ENCODE data around the gene OLFM4. TPM values are rescaled to one million over a fixed set of nuclear protein-coding genes. Genes with fewer than 3 reads are reported as not detected.

OLFM4 gene
- total RNA-seq, 1 donor from 2014 or later: 3.1 TPM

DNA sequence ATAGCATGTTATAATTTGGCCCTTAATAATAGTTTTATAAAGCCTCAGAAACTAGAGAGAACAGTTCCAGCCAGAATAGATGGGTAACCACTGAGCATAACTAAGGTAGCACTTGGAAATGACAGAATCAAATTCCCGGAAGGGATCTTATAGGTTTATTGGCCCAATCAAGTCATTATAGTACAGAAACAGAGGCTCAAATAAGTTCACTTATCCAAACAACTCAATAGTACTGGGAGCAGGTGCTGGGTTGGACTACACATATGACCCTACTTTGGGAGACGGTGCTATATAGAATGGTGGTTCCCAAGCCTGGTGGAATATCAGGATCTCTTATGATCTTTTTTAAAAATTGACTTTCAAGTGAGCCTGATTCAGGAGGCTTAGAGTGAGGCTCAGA is 32.7 kb upstream of the OLFM4 start:
- Histone ChIP-seq H3K9me3 (ENCODE audit: control insufficient read depth in 3 of 3, low read length in 3 of 3) (no peaks in the 10 kb centered on the region), H3K27me3 (ENCODE audit: control insufficient read depth in 3 of 3, insufficient read depth in 3 of 3, low read length in 3 of 3) (no peaks in the 10 kb centered on the region), H3K36me3 (ENCODE audit: control insufficient read depth in 3 of 3, insufficient read depth in 3 of 3, low read length in 3 of 3) (no peaks in the 10 kb centered on the region), H3K4me1 (ENCODE audit: control insufficient read depth in 3 of 3, insufficient read depth in 3 of 3, low read length in 3 of 3) (peaks cover 0 to 3% (median 0%) of the 10 kb centered on the region in 3 donors), H3K4me3 (ENCODE audit: low read length in 3 of 3) (no peak overlapping the region), H3K27ac (ENCODE audit: low read depth, low read length) (no peak overlapping the region), H3K9ac (ENCODE audit: low read depth in 1 of 3, low read length in 3 of 3) (no peak overlapping the region)

DNA sequence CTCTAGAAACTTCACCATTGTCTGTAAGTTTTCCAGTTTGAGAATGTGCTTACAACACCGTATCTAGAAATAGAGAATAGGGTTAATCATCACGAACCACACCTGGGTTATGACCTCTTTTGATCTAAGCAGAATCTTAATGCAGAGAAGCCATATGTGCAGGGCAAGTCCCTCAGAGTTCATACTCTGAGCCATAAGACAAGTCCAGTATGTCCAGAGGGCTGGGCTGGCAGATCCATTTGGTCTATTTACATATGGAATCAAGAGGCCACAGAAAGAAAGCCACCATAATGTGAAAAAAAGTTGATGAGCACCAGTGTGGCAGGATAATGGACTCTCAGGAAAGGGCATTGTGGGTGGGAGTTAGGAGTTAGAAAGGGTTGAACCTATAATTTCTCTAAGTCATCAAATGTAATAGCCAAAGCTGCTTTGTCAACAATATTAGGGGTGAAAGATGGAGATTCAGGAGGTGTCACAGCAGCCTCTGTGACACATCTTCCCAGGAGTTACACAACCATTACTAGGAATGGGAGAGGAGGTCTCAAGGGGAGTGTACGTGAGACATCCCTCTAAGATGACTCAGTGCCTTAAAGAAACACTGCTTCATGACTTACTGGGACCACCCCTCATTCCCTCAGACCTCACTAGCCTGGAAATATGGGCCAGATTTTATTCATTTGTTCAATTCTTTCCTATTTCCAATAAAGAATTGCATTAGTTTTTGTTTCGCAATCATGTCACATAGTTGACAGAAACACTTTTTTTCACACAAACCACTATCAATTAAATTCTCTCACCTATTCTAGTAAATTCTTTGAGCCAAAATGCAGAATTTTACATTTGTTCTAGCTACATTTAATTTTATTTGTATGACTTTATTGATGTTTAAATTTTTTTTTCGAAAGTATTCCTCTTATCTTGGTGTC is 30.4 kb upstream of the OLFM4 start:
- no peak overlapping the region for H3K27ac ChIP-seq (ENCODE audit: low read depth, low read length)
- no peaks in the 10 kb centered on the region for H3K27me3 ChIP-seq (ENCODE audit: control insufficient read depth in 3 of 3, insufficient read depth in 3 of 3, low read length in 3 of 3)
- peaks cover 0 to 3% (median 0%) of the 10 kb centered on the region in 3 donors for H3K4me1 ChIP-seq (ENCODE audit: control insufficient read depth in 3 of 3, insufficient read depth in 3 of 3, low read length in 3 of 3)
- H3K36me3 ChIP-seq (ENCODE audit: control insufficient read depth in 3 of 3, insufficient read depth in 3 of 3, low read length in 3 of 3): no peaks in the 10 kb centered on the region
- H3K9me3 ChIP-seq (ENCODE audit: control insufficient read depth in 3 of 3, low read length in 3 of 3): no peaks in the 10 kb centered on the region
- no peak overlapping the region for H3K4me3 ChIP-seq (ENCODE audit: low read length in 3 of 3)
- no peak overlapping the region for H3K9ac ChIP-seq (ENCODE audit: low read depth in 1 of 3, low read length in 3 of 3)

DNA sequence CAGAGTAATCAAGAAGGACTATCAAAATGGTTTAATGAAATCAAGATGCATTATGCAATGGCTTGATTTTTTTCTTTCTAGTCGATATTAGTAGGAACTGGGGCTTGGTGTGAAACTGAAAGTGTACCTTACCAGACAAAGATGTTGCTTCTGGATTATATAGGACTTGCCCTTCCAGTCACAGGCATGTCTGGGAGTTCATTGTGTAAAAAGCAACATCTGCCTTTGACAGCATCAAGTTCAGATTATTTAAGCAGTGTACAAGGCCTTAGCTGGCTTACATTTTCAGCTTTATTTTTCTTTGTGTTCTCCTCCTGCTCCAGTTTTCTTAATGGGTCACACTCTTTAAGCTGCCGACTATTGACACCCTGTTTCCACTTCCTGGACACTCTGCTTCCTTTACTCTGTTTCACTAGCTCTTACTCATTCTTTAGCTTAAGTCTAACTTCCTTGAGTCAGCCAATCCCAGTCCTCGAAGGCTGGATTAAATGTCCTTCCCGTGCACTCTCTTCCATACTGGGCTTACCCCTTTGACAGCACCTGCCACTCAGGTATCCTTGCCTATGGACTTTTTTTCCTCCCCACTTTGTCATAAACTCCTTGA is 29.4 kb upstream of the OLFM4 start:
- no peaks in the 10 kb centered on the region for H3K27me3 ChIP-seq (ENCODE audit: control insufficient read depth in 3 of 3, insufficient read depth in 3 of 3, low read length in 3 of 3)
- H3K4me3 ChIP-seq (ENCODE audit: low read length in 3 of 3): no peak overlapping the region
- H3K27ac ChIP-seq (ENCODE audit: low read depth, low read length): no peak overlapping the region
- no peaks in the 10 kb centered on the region for H3K36me3 ChIP-seq (ENCODE audit: control insufficient read depth in 3 of 3, insufficient read depth in 3 of 3, low read length in 3 of 3)
- peaks cover 0 to 3% (median 0%) of the 10 kb centered on the region in 3 donors for H3K4me1 ChIP-seq (ENCODE audit: control insufficient read depth in 3 of 3, insufficient read depth in 3 of 3, low read length in 3 of 3)
- H3K9ac ChIP-seq (ENCODE audit: low read depth in 1 of 3, low read length in 3 of 3): no peak overlapping the region
- H3K9me3 ChIP-seq (ENCODE audit: control insufficient read depth in 3 of 3, low read length in 3 of 3): no peaks in the 10 kb centered on the region

DNA sequence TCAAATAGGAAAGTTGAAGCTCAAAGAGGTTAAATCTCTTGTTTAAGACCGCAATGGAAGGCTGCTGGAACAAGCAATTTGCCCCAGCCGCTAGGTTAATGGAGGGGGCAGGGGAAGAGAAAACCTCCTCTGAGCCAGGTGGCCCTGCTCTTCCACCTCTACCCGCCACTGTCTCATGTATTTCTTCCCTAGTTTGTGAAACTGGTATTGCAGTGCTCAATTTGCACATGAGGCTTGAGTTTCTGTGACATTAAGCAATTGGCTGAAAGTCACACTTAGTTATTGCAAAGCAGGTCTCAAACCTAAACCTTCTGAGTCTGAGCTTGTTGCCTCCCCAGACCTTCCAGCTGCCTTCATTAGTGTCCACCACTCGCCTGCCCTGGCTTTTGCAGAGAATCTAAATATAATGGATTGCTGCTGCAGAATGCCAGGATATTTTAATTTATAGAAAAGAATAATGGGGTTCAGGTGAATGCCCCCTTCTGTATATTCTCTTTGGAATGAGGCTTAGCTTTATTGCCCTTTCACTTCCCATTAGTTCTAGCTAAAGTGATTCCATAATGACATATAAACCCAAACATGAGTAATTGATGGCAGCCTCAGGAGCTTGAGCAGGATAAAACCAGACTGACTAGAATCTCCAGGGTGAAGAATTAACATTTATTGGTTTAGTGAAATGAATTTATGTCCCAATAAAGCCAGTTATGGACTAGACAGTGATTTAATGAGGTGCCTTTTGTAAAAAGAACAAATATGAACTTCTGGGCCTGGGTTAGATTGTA is 27.0 kb upstream of the OLFM4 start:
- no peak overlapping the region for H3K4me3 ChIP-seq (ENCODE audit: low read length in 3 of 3)
- no peaks in the 10 kb centered on the region for H3K27me3 ChIP-seq (ENCODE audit: control insufficient read depth in 3 of 3, insufficient read depth in 3 of 3, low read length in 3 of 3)
- no peaks in the 10 kb centered on the region for H3K4me1 ChIP-seq (ENCODE audit: control insufficient read depth in 3 of 3, insufficient read depth in 3 of 3, low read length in 3 of 3)
- no peaks in the 10 kb centered on the region for H3K36me3 ChIP-seq (ENCODE audit: control insufficient read depth in 3 of 3, insufficient read depth in 3 of 3, low read length in 3 of 3)
- no peaks in the 10 kb centered on the region for H3K9me3 ChIP-seq (ENCODE audit: control insufficient read depth in 3 of 3, low read length in 3 of 3)
- no peak overlapping the region for H3K27ac ChIP-seq (ENCODE audit: low read depth, low read length)
- H3K9ac ChIP-seq (ENCODE audit: low read depth in 1 of 3, low read length in 3 of 3): no peak overlapping the region

DNA sequence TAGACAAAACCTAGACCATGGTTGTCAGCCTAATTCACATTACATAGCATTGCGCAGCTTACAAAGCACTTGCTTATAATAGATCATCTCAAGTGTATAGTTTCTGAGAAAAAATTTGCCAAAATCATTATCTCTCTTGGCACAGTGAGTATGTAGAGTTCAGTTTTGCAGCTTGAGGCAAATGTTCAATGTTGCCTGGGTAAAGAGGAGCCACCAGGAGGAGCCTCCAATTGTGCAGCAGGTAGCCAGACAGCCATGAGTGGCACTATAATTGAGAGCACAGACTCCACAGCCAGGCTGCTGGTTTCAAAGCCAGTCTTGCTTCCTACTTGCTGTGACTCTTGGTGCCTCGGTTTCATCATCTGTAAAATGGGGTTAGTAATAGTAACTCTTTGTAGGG is 24.0 kb upstream of the OLFM4 start:
- H3K36me3 ChIP-seq (ENCODE audit: control insufficient read depth in 3 of 3, insufficient read depth in 3 of 3, low read length in 3 of 3): no peaks in the 10 kb centered on the region
- no peak overlapping the region for H3K9ac ChIP-seq (ENCODE audit: low read depth in 1 of 3, low read length in 3 of 3)
- H3K9me3 ChIP-seq (ENCODE audit: control insufficient read depth in 3 of 3, low read length in 3 of 3): no peaks in the 10 kb centered on the region
- H3K4me1 ChIP-seq (ENCODE audit: control insufficient read depth in 3 of 3, insufficient read depth in 3 of 3, low read length in 3 of 3): no peaks in the 10 kb centered on the region
- no peak overlapping the region for H3K4me3 ChIP-seq (ENCODE audit: low read length in 3 of 3)
- no peaks in the 10 kb centered on the region for H3K27me3 ChIP-seq (ENCODE audit: control insufficient read depth in 3 of 3, insufficient read depth in 3 of 3, low read length in 3 of 3)
- no peak overlapping the region for H3K27ac ChIP-seq (ENCODE audit: low read depth, low read length)

DNA sequence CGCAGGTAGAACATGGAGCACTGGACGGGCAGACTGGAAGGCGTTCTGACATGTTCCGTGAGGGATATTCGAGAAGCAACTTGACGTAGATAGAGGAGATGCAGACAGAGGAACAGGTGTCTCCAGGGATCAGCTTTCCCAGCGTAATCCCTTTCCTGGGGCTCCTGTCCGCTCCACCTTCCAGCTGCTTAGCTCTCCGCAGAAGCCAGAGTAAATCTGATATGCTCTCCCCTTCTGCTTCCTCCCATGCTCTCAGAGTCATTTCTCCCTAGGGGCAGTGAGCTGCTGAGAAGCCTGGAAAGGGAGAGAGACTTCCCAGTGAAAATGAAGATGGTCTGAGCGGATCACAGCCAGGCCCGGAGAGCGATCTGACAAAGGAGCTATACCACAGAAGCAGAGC is 23.0 kb upstream of the OLFM4 start:
- Histone ChIP-seq H3K9ac (ENCODE audit: low read depth in 1 of 3, low read length in 3 of 3) (no peak overlapping the region), H3K27ac (ENCODE audit: low read depth, low read length) (no peak overlapping the region), H3K9me3 (ENCODE audit: control insufficient read depth in 3 of 3, low read length in 3 of 3) (no peaks in the 10 kb centered on the region), H3K4me1 (ENCODE audit: control insufficient read depth in 3 of 3, insufficient read depth in 3 of 3, low read length in 3 of 3) (no peaks in the 10 kb centered on the region), H3K4me3 (ENCODE audit: low read length in 3 of 3) (no peak overlapping the region), H3K36me3 (ENCODE audit: control insufficient read depth in 3 of 3, insufficient read depth in 3 of 3, low read length in 3 of 3) (no peaks in the 10 kb centered on the region), H3K27me3 (ENCODE audit: control insufficient read depth in 3 of 3, insufficient read depth in 3 of 3, low read length in 3 of 3) (no peaks in the 10 kb centered on the region)

DNA sequence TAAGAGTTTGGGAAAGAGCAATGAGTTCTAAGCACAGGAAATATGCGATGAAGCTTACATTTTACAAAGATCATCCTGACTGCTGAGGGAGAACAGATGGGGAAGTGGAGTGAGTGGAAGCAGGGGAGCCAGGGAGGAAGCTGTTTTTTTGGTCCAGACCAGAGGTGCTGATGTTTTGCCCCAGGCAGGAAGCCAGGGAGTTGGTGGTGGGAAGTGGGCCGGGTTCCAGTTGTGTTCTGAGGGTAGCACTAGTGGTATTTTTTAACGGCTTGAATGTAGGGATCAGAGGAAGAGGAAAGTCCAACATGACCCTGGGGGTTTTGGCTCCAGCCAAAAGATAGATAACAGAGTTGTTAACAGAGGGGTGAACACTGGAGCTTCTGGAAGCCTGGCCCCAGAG is 20.7 kb upstream of the OLFM4 start:
- Histone ChIP-seq H3K27me3 (ENCODE audit: control insufficient read depth in 3 of 3, insufficient read depth in 3 of 3, low read length in 3 of 3) (no peaks in the 10 kb centered on the region), H3K9ac (ENCODE audit: low read depth in 1 of 3, low read length in 3 of 3) (no peak overlapping the region), H3K4me3 (ENCODE audit: low read length in 3 of 3) (no peak overlapping the region), H3K9me3 (ENCODE audit: control insufficient read depth in 3 of 3, low read length in 3 of 3) (no peaks in the 10 kb centered on the region), H3K4me1 (ENCODE audit: control insufficient read depth in 3 of 3, insufficient read depth in 3 of 3, low read length in 3 of 3) (no peaks in the 10 kb centered on the region), H3K36me3 (ENCODE audit: control insufficient read depth in 3 of 3, insufficient read depth in 3 of 3, low read length in 3 of 3) (no peaks in the 10 kb centered on the region), H3K27ac (ENCODE audit: low read depth, low read length) (no peak overlapping the region)

DNA sequence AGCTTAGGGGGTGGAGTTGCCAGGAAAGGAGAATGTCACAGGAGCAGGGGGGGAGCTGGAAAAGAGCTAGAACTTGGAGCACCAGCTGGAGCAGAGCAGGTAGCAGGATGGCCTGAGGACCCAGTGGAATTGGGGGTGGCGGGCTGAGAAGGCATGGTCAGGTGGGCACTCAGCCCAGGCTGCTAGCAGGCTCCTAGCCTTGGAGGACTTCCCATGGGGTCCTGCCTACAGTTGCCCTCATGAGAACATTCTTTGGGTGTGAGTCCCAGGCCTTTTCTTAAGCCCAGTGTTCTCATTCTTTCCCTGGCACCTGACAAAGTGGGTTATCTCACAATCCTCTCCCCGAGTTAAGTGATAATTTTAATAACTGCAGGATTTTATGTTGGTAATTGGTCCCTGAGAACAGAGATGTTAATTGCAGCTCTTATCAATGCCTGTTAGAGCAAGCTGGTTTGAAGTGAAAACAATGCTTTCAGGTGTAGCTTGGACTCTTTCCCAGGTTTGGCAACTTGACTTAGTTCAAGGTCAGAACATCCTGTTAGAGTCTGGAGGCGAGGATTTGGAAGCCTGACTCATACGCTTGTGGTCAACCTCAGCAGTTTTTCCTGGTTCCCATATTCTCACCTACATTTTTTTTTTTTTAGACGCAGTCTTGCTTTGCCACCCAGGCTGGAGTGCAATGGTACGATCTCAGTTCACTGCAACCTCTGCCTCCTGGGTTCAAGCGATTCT is 18.1 kb upstream of the OLFM4 start:
- H3K9me3 ChIP-seq (ENCODE audit: control insufficient read depth in 3 of 3, low read length in 3 of 3): no peaks in the 10 kb centered on the region
- H3K9ac ChIP-seq (ENCODE audit: low read depth in 1 of 3, low read length in 3 of 3): no peak overlapping the region
- H3K27me3 ChIP-seq (ENCODE audit: control insufficient read depth in 3 of 3, insufficient read depth in 3 of 3, low read length in 3 of 3): no peaks in the 10 kb centered on the region
- no peak overlapping the region for H3K4me3 ChIP-seq (ENCODE audit: low read length in 3 of 3)
- H3K36me3 ChIP-seq (ENCODE audit: control insufficient read depth in 3 of 3, insufficient read depth in 3 of 3, low read length in 3 of 3): no peaks in the 10 kb centered on the region
- no peaks in the 10 kb centered on the region for H3K4me1 ChIP-seq (ENCODE audit: control insufficient read depth in 3 of 3, insufficient read depth in 3 of 3, low read length in 3 of 3)
- no peak overlapping the region for H3K27ac ChIP-seq (ENCODE audit: low read depth, low read length)

DNA sequence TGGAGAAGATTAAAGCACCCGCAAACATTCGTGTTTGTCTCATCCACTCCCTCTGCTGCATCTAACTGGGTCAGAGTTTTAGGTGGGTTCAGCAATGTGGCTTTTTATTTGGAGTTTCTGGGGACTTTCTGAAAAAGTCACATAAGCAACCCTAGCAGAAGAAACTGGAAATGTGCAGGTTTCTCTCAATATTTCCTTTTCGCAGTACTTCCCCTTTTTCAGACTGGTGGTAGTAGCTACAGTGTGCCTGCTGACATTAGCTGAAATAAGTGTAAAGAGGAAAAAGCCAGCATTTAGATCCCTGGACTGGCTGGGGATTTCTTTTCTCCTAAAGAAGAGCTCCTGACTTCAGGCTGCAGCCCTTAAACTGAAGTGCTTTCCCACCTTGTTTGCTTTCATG is 15.9 kb upstream of the OLFM4 start:
- Histone ChIP-seq H3K4me1 (ENCODE audit: control insufficient read depth in 3 of 3, insufficient read depth in 3 of 3, low read length in 3 of 3) (no peaks in the 10 kb centered on the region), H3K36me3 (ENCODE audit: control insufficient read depth in 3 of 3, insufficient read depth in 3 of 3, low read length in 3 of 3) (no peaks in the 10 kb centered on the region), H3K27me3 (ENCODE audit: control insufficient read depth in 3 of 3, insufficient read depth in 3 of 3, low read length in 3 of 3) (no peaks in the 10 kb centered on the region), H3K4me3 (ENCODE audit: low read length in 3 of 3) (no peak overlapping the region), H3K9me3 (ENCODE audit: control insufficient read depth in 3 of 3, low read length in 3 of 3) (no peaks in the 10 kb centered on the region), H3K9ac (ENCODE audit: low read depth in 1 of 3, low read length in 3 of 3) (no peak overlapping the region), H3K27ac (ENCODE audit: low read depth, low read length) (no peak overlapping the region)

Data from skeletal muscle tissue (tissue), 4 donors.